HG03159 (cell line): ENCODE results near the gene CGB8.

Experiments used
- ATAC-seq: cut with Tn5 transposase; IDR thresholded peaks from one replicate; pipeline ENCODE4 v1.9.1; 2021; ENCODE audit warnings: mild to moderate bottlenecking, moderate library complexity; ENCODE audit not compliant: unreplicated experiment

Gene CGB8

DNA sequence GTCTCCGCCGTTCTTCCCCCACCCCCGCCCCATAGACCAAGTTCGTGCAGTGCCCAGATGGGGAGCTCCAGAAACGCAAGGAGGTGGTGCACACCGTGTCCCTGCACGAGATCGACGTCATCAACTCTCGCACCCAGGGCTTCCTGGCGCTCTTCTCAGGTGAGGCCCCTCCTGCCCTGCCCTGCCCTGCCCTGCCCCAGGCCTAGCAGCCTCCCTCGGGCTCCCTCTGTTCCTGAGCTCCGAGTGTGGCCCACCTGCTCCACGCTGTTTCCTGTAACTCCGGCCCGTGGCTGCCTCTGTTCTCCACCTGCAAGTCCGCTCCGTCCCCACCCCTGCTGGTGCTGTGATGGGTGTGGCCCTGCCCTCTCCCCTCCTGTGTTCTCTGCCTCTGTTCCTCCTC is 38.5 kb downstream of the CGB8 start:
- no peak for ATAC-seq

DNA sequence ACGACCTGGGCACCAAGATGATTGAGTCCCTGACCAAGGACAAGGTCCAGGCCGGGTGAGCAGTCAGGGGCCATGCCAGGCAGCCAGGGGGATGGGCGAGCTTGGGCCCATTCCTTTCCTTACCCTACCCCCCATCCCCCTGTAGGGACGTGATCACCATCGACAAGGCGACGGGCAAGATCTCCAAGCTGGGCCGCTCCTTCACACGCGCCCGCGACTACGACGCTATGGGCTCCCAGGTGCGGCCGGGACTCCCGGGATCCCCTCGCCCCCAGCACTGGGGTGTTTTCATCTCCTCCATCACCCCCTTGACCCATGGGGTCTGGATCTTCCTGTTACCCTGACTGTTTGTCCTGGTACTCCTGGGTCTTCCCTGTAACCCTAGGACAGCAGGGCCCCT is 39.1 kb downstream of the CGB8 start:
- no peak for ATAC-seq

DNA sequence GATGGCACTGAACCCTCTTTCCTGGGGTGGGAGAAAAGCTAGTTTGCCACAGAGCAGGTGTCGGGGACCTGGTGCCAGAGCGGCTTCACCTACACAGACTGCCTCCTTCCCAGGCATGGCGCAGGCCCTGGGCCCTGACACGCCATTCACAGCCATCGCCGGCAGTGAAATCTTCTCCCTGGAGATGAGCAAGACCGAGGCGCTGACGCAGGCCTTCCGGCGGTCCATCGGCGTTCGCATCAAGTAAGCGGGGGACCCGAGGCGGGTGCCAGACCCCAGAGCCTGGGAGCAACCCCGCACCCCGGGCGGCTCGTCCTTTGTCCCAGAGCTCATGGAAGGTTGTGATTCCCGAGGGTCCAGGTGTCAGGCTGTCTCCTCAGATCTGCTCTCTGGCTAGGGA is 42.0 kb downstream of the CGB8 start:
- no peak for ATAC-seq

DNA sequence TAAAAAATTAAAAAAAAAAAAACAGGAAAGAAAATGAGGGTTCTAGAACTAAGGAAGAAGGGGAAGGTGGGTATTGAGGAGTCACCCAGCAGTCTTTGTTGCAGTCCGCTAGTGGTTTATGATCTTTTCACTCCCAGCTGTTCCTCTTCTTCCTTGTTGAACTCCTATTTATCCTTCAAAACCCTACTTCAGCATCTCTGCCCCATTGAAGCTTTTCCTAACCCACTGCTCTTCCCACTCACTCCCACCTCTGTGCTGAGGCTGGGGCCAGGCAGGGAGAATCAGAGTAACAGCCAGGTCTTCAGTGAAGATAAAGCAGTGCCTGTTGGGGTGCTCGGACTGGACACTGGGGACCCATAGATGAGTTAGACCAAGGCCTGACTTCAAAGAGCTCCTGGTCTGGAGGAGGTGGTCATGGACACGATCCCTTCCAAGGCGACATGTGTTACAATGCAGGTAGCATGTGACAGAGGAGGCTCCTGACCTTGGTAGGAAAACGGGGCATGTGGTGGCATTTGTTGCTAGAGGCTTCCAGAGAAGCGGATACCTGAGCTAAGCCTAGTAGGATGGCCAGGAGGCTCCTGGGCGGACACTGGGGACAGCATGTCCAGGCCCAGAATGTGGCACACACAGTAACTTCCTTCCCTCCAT is 43.8 kb downstream of the CGB8 start:
- ATAC-seq, result no peak

DNA sequence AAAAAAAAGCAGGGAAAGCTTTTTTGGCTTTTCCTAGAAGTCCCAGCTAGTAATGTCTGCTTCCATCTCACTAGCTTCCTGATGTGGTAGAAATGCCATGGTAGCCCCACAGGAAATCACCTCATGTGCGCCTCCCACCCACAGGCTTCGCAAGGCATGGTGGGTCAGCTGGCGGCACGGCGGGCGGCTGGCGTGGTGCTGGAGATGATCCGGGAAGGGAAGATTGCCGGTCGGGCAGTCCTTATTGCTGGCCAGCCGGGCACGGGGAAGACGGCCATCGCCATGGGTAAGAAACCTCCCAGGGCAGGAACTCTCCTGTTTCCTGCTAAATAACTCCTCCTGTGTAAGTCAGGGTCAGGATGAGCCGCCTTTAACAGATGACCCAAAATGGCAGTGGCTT is 44.8 kb downstream of the CGB8 start:
- no peak for ATAC-seq

DNA sequence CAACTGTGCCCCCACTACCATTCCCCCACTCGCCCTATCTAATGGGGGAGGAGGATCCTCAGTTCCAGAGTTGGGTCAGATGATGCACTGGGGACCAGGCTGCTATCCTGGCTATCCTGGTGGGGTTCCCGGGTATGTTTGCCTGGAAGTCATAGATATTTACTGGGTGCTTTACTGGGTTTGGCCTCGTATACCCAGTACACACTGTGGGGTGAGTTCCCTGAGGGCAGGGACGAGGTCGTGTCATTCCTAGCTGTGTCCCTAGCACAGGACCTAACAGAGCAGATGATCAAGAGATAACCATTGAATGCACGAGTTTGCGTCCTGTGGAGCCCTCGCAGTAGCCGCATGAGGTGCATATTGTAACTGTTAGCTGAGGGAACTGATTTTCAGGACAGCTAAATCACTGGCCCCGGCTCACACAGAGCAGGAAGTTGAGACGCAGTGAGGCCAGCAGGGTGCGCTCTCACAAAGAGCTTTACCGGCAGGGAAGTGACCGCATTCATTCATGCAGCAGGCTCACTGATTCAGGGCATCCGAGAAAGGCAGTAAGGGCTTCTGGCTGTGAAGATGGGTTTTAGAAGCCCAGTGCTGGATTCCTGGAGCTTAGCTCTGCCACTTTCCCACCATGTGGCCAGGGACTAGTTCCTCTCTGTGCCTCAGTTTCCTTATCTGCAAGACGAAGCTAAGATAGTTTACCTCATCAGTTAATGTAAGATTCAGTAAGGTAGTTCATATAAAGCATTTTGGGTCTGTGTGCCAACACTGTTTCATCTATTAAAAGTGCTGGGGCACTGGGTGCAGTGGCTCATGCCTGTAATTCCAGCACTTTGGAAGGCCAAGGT is 49.2 kb downstream of the CGB8 start:
- ATAC-seq, result no peak

DNA sequence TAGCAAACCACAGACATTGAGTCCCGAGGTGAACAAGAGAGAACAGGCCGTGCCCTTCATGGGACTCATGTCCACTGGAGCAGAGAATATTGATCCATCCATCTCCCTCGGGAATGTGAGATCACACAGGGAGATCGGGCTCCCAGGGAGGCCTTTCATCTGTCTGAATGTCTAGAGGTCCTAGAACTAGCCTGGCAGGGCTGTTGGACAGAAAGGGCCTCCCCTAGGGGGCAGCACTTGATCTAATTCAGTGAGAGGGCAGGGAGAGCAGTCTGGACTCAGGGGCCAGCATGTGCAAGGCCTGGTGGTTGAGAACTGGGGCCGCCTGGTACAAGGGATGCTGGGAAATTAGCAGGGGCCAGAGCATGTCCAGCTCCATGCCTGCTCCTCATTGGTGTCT is 50.9 kb downstream of the CGB8 start:
- ATAC-seq, result no peak
